ENCODE data around the gene C1orf167.
A peak's percentile ranks its signal among the peaks of the same experiment; 100 is the strongest.

Gene C1orf167

DNA sequence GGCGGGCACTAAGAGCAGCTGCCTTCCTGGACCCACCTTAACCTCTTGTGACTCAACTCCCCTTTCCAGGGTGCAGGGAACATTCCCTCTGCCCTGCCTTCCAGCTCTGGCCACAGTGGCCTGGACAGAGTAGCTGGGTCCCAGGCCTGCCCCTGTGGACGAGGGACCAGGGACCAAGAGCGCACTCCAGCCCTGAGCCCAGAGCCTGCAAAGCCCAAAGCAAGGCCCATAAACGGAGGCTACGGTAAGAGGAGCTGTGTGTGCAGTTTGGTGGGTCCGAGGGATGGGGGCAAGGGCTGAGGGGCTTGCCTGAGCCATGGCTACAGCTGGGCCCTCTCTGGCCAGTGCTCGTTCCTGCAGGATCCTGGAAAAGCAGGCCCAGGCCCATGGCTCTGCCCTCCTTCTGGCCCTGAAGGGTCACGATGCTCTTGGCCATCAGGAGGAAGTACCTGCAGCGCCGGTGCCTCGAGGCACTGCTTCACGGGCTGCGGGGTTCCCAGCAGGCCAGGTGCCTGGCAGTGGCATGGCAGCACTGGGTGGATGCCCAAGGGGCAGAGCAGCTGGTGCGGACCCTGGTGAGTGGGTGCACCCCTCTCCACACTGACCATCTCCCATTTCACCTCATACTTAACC is 25.9 kb downstream of the C1orf167 start:
- DNase-seq = no peak

DNA sequence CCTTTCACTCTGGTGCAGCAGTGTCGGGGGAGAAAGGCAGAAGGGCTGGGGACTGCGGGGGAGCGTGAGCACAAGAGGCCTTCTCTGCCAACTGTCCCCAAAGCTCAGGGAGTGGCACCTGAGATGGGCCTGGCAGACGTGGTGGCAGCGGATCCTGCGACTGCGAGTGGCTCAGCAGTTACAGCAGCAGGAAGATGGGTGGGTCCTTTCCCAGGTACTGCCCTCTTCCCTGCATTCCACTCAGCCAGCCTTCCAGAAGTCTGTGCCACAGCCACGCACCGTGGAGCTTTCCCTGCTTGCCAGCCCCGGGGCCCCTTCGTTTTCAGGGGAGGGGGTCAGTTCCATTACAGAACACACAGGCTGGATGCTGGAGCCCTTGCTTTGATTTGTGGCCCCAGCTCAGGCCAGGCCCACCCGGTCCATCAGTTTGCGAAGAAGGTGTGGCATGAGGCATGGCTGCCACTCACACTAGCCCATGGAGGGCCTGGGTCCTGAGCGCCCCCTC is 26.6 kb downstream of the C1orf167 start:
- DNase-seq = no peak

GRCh38 chr1:11789126-11790067 is 27.4 kb downstream of the C1orf167 start:
- no peak for DNase-seq

DNA sequence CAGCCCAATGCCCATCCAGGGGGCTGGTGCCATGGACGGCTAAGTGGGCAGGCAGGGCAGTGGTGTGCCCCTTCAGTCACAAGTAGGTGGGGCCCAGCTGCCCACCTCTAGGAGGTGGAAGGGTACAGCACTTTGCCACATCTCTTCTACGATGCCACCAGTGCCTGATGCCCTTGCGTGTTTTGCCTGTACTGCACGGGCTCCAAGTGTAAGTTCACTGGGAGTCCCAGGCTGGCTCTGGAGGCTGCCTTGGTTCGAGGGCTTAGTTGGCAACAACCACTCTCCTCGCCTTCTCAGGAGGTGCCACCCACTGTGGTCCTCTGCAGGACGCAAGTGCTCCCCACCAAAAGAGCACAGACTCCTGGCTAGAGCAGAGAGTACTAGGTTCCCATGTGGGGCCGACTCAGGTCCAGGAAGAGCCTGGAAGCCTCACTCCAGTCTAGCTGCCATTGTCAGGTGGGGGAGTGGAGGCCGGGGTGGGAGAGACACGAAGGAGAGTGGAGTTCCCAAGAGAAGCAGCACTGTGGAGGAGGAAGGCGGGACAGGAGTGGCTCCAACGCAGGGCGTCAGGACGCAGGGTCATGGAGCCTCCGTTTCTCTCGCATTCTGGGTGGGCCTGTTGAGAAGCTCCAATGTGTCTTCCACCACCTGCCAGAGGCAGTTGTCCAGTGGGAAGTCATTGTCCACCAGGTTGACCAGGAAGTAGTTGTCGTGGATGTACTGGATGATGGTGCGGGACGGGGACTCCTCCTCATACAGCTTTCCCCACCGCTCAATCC is 28.3 kb downstream of the C1orf167 start:
- no peak for DNase-seq

GRCh38 chr1:11790880-11791715 is 29.1 kb downstream of the C1orf167 start:
- no peak for DNase-seq

DNA sequence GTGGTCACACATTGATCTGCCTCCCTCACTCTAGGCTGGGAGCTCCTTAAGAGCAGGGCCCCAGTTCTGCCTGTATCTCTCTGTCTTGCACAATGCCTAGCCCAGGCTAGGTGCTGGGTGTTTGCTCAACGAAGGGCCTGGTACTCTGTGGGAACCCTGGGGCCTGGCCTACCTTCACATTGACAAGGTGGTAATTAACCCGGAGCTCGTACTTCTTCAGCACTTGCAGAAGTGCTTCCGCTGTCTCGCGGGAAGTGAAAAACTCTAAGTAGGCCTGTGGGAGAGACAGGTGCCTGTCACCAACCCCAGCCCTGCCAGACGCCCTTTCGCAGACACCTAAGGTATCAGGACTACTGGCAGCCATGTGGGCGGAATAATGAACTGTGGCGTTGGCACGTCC is 30.1 kb downstream of the C1orf167 start:
- DNase-seq = no peak

DNA sequence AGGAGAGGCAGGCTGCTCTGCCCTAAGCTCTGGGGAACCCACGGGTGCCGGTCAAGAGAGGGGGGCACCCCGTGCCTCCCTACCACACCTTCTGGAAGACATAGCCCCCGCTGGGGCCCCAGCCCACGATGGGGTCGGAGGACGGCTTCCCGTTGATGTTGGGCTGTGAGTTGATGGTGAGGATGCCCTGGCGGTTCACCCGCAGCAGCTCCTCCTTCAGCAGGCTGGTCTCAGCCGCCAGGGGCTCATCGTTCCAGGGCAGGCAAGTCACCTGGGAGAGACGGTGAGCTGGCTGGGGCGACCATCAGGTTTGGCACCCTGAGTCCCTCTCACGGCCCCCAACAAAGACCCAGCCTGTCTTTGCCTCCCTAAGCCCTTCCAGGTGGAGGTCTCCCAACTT is 31.8 kb downstream of the C1orf167 start:
- DNase-seq = no peak

DNA sequence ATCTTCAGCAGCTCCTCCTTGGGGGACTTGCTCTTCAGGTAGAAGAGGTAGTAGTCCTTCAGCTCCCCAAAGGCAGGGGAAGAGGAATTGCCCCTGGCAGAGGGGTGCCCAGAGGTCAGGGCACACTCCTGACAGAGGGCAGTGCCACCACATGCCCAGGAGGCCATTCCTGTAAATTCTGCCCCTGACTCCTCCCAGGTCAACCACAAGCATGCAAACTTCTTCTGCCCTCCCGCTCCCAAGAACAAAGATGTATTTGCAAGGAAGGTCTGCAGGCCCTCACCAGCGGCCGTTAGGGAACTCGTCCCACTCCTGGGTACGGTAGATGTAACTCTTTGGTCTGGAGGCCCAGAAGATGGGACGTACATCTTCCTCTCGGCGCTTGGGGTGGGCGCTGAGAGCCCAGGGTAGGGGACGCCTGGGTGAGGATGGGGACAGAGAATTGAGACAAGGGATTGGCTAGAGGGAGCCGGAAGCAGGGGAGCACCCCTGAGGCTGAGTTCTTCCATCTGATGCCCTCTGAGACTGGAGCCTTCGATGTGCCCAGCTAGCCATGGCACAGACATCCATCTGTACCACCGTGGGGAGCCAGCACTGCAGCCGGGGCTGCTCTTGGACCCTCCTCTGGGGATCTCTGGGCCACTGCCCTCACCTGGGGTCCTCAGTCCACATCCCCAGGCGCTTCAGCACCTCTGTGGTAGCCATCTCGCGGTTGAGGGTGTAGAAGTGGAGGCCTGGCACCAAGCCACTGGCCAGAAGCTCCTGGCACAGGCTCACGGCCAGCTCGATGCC is 32.6 kb downstream of the C1orf167 start:
- no peak for DNase-seq

- DNase-seq = no peak
These were observed 33.4 kb downstream of the C1orf167 start for GRCh38 chr1:11795238-11795890.

GRCh38 chr1:11796036-11796828 is 34.2 kb downstream of the C1orf167 start:
- DNase-seq = no peak

GRCh38 chr1:11797525-11798216 is 35.7 kb downstream of the C1orf167 start:
- DNase-seq = no peak

DNA sequence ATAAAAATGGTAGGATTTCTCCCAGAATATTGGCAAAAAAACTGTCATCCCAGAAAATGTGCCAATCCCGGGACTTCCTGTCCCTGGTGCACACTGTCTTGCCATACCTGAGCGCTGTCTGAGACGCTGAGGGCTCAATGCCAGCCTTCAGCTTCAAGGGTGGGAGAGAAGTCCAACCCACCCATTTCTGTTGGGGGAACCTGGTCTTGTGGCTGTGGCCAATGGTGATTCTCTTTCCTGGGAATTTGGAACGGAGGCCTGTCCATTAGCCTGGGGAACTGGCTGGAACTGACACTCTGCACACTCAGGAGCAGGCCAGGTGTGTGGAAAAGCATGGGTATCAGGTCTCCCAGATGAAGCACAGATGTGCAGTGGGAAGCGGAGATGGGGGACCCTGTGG is 37.1 kb downstream of the C1orf167 start:
- no peak for DNase-seq

GRCh38 chr1:11799896-11800295 is 37.9 kb downstream of the C1orf167 start:
- DNase-seq = no peak

DNA sequence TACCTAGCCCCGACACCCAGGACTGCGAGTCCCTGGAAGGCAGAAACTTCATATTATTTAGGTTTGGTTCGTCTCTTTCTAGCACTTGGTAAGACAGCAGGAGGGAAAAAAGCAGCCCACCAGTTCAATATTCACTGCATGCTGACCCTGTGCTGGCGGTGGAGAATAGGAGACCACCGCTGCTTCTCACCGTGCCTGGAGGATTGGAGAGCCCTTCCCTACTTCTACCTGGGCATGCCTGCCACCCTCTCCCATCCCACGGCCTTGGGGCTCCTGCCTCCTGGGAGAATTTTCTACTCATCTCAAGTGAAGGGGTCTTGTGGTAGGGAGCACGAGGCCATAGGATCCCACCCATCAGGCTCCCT is 38.4 kb downstream of the C1orf167 start:
- no peak for DNase-seq

DNA sequence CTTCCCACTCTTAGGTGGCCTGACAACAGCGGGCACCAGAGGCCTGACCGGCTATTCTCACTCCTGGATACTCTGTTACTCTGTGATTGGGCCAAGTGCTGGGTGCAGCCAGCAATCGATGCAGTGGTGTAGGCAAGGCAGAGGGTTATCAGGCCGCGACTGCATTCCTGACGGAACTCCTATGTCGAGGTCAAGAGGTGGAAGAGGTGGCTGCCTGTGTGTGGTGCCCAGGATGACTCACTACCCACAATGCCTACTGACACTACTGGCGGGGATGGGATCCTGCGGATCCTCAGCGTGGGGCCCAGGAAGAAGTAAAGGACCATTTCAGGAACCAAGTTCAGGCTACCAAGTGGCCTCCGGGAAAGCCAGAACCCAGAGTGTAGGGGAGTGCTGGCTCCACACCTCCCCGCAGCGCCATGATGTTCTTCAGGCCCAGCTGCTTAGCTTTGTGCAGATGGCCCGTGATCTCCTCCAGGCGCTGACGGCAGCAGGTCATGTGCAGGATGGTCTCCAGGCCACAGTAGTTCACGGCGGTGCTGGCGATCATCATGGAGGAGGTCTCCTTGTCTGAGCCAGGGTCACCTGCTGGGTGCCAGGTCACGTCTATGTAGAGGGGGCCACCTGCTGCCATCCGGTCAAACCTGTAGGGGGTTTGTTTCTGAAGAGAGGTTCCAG is 38.9 kb downstream of the C1orf167 start:
- DNase-seq = no peak

DNA sequence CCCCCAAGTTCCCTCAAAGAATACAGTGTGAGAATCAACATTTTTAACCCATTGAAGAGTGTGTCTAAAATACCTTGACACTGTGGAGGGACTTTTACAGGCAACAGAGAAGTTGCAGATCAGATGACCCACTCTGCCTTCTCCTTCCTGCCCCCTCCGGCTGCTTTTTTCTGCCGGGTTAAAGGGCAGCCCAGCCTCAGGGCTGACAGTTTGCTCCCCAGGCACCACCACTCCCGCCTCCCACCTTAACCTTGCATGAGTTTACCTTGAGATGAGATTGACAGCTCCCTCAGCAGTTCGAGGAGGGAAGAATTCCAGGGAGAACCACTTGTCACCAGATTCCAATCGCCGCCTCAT is 40.6 kb downstream of the C1orf167 start:
- no peak for DNase-seq

- DNase-seq = peak; percentile 65
These were observed 41.2 kb downstream of the C1orf167 start for GRCh38 chr1:11802973-11803885.
